Testis (tissue), 3 donors: ENCODE measurements around the gene SLC41A1. TPM values are rescaled to one million over a fixed set of nuclear protein-coding genes. Genes with fewer than 3 reads are reported as not detected.

Experiments
- DNase-seq: peaks from one replicate; pipeline ENCODE4 v3.0.0-alpha.2; 2019
- H3K27ac ChIP-seq, 2 donors: fragments of 200-600 bp; sonication (generic); one replicate each; pipeline ENCODE4 v1.5.1; 2019
- H3K27me3 ChIP-seq: fragments of 200-600 bp; sonication (generic); one replicate; pipeline ENCODE4 v1.5.1; 2019
- H3K36me3 ChIP-seq: fragments of 200-600 bp; sonication (generic); one replicate; pipeline ENCODE4 v1.5.1; 2017; ENCODE audit warnings: low read depth; ENCODE audit errors: missing control alignments
- H3K4me1 ChIP-seq: fragments of 200-600 bp; sonication (generic); one replicate; pipeline ENCODE4 v1.5.1; 2019
- H3K4me3 ChIP-seq, 2 donors: fragments of 200-600 bp; sonication (generic); one replicate each; pipeline ENCODE4 v1.5.1; 2017 to 2019
- H3K9me3 ChIP-seq: fragments of 200-600 bp; sonication (generic); one replicate; pipeline ENCODE4 v1.5.1; 2017
- CTCF ChIP-seq, 3 experiments: fragments of 450-650 bp in 2 of 3; fragments of 200-600 bp in 1 of 3; sonication (generic) in 1 of 3; IDR thresholded peaks; one replicate each; pipeline ENCODE4 v1.5.1; 2016 to 2019; ENCODE audit warnings: antibody characterized with exemption in 3 of 3, mild to moderate bottlenecking in 2 of 3, moderate library complexity in 1 of 3
- POLR2A ChIP-seq: fragments of 450-650 bp; IDR thresholded peaks from one replicate; pipeline ENCODE4 v1.6.1; 2017; ENCODE audit warnings: antibody characterized with exemption, mild to moderate bottlenecking, moderate library complexity
- WGBS, 2 donors: methylation state at CpG; one replicate each; pipeline ENCODE4 v1.1.5; 2018; 5-methylcytosine and 5-hydroxymethylcytosine counted together
- intact Hi-C: fragments of 100-400 bp; cut with DNase I; formaldehyde crosslinking; loops from one replicate; pipeline ENCODE4 v1.15.1; 2023; ENCODE audit warnings: low total_unique reads
- polyA plus RNA-seq: library from polyadenylated mRNA; stranded (reverse); fragments of 350-450 nt; fragmentation: Illumina TruSeq; extraction: RNeasy Lipid Tissue Mini Kit (QIAGEN cat#74804); gene quantifications from one replicate; pipeline ENCODE4 v1.2.3, GENCODE V29; 2014; ENCODE audit warnings: low read depth, low replicate concordance; ENCODE audit not compliant: insufficient read depth
- total RNA-seq, 2 donors: library from RNA; depleted of rRNA; stranded (reverse); fragments of >200 nt; gene quantifications; one replicate each; pipeline ENCODE4 v1.2.3, GENCODE V29; 2016

Gene SLC41A1
- total and polyA plus RNA-seq, 3 donors from 2014 or later, result 94.7 to 137 (median 122) TPM

- Histone ChIP-seq H3K9me3 (no peaks in the 10 kb centered on the region), H3K4me1 (no peaks in the 10 kb centered on the region), H3K27ac (no peak overlapping the region), H3K27me3 (no peaks in the 10 kb centered on the region), H3K4me3 (no peak overlapping the region), H3K36me3 (no peaks in the 10 kb centered on the region)
- no peak for DNase-seq
- 75 to 76% methylated on average over 10 of the region's 10 CpGs for WGBS, 2 donors
- intact Hi-C loops, result no loop called here
- TF ChIP-seq POLR2A (no peak), CTCF (IDR thresholded peaks at IDR 0.05) (no peak)
These were observed 25.6 kb downstream of the SLC41A1 start for GRCh38 chr1:205787287-205787916.

GRCh38 chr1:205786601-205787000, 26.4 kb downstream of the SLC41A1 start:
- Histone ChIP-seq H3K4me3 (no peak overlapping the region), H3K27me3 (no peaks in the 10 kb centered on the region), H3K27ac (no peak overlapping the region), H3K4me1 (no peaks in the 10 kb centered on the region), H3K9me3 (no peaks in the 10 kb centered on the region), H3K36me3 (no peaks in the 10 kb centered on the region)
- no peak for TF ChIP-seq POLR2A
- no peak for TF ChIP-seq CTCF (IDR thresholded peaks at IDR 0.05)
- intact Hi-C loops, result no loop called here
- 65 to 66% methylated on average over 4 of the region's 4 CpGs for WGBS, 2 donors
- DNase-seq, result no peak

GRCh38 chr1:205785446-205785845, 27.6 kb downstream of the SLC41A1 start:
- H3K27ac ChIP-seq, result no peak overlapping the region
- 92 to 96% methylated on average over 9 of the region's 9 CpGs for WGBS, 2 donors
- H3K27me3 ChIP-seq, result no peaks in the 10 kb centered on the region
- no peak overlapping the region for H3K4me3 ChIP-seq
- no peak for DNase-seq
- H3K36me3 ChIP-seq, result no peaks in the 10 kb centered on the region
- TF ChIP-seq CTCF (IDR thresholded peaks at IDR 0.05) (no peak), POLR2A (no peak)
- intact Hi-C loops, result no loop called here
- H3K4me1 ChIP-seq, result no peaks in the 10 kb centered on the region
- no peaks in the 10 kb centered on the region for H3K9me3 ChIP-seq

GRCh38 chr1:205783904-205784303, 29.1 kb downstream of the SLC41A1 start:
- intact Hi-C loops, result no loop called here
- Histone ChIP-seq H3K4me3 (no peak overlapping the region), H3K36me3 (no peaks in the 10 kb centered on the region), H3K4me1 (no peaks in the 10 kb centered on the region), H3K9me3 (no peaks in the 10 kb centered on the region), H3K27ac (no peak overlapping the region), H3K27me3 (no peaks in the 10 kb centered on the region)
- TF ChIP-seq CTCF (IDR thresholded peaks at IDR 0.05), result no peak
- TF ChIP-seq POLR2A, result no peak
- no peak for DNase-seq
- 50 to 60% methylated on average over 4 of the region's 4 CpGs for WGBS, 2 donors

- Histone ChIP-seq H3K27me3 (no peaks in the 10 kb centered on the region), H3K9me3 (no peaks in the 10 kb centered on the region), H3K4me3 (no peak overlapping the region), H3K4me1 (no peaks in the 10 kb centered on the region), H3K36me3 (no peaks in the 10 kb centered on the region), H3K27ac (no peak overlapping the region)
- TF ChIP-seq CTCF (IDR thresholded peaks at IDR 0.05), result no peak
- no peak for TF ChIP-seq POLR2A
- DNase-seq, result no peak
- intact Hi-C loops, result no loop called here
These were observed 29.6 kb downstream of the SLC41A1 start for GRCh38 chr1:205783433-205783795.
